ENCODE results near the gene TM9SF3. TPM values are rescaled to one million over a fixed set of nuclear protein-coding genes. Genes with fewer than 3 reads are reported as not detected.

The TM9SF3 gene
- polyA plus RNA-seq, 4 donors, result 189 to 247 (median 241) TPM

DNA sequence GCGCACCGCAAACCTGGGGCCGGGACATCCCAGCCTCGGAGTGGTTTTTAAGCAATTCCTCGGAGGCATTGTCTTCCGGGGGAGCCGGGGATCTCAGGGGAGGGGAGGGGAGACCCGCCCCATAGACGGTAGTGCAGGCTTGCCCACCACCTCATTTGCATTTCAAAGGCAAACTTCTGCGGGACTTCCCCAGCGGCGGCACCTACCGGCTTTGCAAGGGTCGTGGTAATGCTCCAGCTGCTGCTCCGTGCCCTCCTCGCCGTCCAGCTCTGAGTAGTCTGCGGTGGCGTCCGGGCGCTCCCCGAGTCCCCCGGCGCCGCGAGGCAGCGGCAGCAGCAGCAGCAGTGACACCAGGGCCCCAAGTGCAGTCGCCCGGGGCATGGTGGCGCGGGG, 73.5 kb downstream of the TM9SF3 start:
- no peak for DNase-seq (ENCODE audit: low read depth in 4 of 4, low spot score in 3 of 4)

DNA sequence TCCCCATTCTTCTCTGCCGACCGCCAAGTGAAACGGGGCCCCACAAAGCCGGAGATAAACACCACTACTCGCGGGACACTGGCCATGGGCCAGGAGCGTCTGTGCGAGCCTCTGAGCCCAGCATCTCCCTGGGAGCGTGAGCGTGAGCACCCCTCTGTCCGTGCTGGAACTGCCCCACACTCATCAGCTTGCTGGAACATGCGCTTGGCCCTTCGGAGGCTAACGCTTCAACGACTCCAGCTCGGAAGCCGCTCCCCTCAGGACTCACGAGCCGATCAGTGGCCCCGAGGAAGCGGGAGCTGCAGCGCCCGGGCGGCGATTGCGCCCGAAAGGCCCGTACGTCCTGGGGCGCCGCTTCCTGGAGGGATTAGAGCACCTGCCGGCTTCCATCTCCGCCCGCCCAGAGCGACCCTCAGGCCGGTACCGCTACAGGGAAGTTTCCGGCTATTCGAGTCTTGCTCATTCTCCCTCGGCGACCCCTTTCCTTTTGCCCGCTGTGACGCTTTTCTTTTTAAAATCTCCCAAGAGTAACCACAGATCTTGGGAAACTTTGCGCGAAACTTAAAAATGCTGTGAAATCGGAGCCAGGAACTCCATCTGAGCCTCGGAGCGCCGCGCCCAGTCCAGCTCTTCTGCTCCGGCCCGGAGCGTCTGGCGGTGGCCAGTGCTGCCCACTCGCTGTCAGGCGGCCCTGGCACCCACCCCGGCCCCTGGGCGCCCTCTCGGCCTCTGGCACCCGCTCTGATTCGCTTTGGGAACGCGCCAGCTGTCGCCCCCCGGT, 74.1 kb downstream of the TM9SF3 start:
- peak in 1 of 4 donors; percentile 21 for DNase-seq (ENCODE audit: low read depth in 4 of 4, low spot score in 3 of 4)

DNA sequence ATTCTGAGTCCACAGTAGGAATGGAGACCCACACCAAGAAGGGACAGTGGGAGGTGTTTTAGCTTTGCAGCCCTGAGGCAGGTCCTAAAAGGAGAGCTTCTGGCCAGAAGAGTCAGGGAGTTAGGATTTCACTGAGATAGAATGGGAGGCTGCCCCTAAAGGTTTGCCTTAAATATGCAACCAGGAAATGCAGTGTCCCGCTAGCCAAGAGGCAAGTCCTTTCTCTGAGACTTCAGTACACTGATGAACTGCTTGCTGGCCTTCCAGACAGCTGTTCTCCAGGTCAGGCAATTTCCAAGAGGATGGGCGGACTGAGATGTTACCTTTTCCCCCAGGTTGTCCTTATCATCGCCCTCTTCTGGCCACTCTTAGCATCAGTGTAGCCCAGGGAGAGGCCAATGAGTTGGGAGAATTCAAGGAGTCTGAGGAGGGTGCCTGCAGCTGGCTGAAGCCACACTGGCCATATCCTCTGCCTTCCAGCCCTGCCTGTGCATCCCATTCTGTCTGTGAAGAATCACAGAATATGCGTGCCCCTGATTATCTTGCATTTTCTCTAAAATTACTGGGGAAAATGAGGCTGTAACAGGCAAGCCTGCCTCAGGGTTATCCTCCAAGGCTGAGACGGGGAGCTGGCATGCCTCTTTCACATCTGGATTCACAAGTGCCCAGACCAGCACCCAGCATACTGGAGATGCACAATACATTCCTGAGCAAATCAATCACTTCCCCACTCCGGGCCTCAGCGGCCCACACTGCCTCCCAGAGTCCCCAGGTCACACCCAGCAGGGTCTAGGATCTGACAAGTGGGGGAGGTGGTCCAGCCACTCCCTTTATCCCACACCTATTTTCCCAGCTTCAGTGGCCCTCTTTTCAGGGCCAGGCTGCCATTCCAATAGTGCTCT, 75.5 kb downstream of the TM9SF3 start:
- DNase-seq (ENCODE audit: low read depth in 4 of 4, low spot score in 3 of 4), result peak in 1 of 4 donors; percentile 13

DNA sequence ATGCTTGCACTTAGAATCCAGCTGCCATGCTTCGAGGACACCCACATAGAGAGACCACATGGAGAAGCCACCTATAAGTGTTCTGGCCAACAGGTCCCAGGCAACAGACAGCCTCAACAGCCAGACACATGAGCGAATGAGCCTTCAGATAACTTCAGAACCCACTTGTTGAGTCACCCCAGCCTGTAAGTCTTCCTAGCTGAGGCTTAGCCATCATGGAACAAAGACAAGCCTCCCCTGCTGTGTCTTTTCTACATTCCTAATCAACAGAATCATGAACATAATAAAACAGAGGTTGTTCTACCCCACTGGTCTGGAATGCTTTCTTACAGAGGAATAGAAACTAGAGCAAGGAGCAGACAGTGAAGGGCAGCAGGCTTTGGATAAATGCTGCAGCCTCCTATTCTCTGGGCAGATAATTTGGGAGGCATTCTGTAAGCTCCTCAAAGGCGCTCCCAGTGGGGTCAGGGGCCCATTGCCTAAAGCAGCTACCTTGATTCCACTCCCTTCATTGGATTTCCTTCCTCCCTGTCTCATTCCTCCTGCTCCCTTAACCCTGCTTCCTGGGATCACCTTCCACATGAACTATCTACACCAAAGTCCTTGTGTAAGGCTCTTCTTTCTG, 77.7 kb downstream of the TM9SF3 start:
- DNase-seq (ENCODE audit: low read depth in 4 of 4, low spot score in 3 of 4), result no peak

DNA sequence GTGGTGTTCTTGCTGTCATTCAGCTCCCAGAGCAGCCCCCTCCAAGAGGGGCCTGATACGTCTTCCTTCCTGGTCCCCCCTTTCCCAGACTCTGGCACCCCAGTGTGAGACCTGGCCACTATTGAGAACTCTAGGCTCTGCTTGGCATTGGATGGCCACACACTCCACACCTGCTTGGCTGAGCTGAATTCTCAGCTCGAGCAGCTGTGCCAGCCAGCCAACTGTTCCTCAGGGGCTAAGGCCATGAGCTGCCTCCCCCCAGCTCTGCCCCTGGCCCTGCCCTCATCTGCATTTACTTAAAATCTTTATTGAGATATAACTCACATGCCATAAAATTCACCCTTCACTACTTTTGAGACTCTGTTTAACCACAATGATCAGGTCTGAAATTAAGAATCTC, 79.8 kb downstream of the TM9SF3 start:
- no peak for DNase-seq (ENCODE audit: low read depth in 4 of 4, low spot score in 3 of 4)

DNA sequence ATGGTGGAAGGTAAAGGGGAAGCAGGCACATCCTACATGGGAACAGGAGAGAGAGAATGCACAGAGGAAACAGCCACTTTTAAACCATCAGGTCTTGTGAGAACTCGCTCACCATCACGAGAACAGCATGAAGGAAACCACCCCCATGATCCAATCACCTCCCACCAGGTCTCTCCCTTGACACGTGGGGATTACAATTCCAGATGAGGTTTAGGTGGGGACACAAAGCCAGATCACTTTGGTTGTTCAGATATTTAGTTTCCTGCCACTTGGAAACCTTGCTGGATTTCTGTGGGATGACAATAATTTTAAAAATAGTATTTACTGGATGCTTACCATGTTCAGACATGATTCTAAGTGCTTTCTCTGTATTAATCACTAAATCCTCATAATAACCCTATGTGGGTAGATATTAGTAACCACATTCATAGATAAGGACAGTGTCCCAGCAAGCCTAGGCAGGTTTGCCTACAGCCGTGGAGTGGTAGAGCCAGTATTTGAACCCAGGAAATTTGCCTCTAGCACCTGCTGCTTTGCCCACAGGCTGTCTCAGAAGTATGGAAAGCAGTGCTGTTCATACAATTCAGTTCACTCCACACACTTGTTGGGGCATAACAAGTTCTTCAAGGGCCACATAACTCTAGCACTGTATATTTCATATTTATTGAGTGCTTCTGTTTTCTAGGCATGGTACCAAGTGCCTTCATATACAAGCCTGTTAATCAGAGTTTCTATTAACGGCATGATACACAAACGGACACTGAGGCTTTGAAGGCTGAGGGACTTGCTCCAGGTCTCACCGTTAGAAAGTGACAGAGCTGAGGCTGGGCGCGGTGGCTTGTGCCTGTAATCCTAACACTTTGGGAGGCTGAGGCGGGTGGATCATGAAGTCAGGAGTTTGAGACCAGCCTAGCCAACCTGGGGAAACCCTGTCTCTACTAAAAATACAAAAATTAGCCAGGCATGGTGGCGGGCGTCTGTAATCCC, 81.4 kb downstream of the TM9SF3 start:
- no peak for DNase-seq (ENCODE audit: low read depth in 4 of 4, low spot score in 3 of 4)

DNA sequence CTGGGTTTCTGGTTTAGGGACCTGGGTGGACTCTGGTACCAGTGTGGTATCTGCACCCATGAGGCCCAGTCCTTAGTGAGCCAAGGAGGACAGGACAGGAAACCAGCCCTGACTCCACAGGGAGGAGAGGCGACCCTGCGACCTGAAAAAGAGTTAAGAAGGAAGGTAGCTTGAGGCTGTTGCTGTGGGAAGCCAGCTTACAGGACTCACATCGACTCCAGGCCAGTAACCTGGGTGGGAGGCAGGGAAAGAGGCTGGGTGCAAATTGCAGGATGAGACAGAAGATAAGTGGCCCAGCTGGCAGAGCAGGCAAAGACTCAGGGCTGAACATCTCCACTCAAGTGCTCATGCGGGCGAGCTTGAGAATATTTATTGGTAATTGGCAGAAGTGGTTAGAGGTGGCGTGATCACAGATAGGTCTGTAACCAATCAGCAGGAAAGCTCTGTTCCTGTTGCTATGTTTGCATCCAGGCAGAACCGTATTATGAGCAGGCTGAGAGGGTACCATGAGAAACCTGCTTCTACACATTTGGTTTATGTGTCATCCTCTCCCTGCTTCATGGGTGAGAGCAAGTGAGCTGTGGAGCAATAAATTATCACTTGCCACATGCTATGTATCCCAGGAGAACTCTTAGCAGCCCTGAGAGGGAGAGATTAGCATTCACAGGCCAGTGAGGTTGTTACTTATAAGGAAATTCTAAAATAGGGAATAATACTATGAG, 84.1 kb downstream of the TM9SF3 start:
- DNase-seq (ENCODE audit: low read depth in 4 of 4, low spot score in 3 of 4), result no peak

DNA sequence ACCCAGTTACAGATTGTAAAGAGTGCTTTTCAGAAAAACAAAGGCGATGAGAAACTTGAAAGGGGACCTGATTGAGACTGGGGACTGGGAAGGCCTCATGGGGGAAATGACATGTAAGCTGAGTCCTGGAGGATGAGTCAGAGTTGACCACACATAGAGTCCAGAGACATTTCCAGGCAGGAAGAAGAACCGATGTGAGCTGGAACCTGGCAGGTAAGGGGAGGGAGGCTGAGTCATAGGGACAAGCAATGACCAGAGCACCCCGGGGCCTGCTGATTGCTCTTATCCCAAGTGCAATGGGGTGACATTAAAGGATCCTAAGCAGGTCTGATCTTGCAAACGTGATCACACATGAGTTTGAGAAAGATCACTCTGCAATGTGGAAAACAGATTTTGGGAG, 84.8 kb downstream of the TM9SF3 start:
- DNase-seq (ENCODE audit: low read depth in 4 of 4, low spot score in 3 of 4), result no peak

DNA sequence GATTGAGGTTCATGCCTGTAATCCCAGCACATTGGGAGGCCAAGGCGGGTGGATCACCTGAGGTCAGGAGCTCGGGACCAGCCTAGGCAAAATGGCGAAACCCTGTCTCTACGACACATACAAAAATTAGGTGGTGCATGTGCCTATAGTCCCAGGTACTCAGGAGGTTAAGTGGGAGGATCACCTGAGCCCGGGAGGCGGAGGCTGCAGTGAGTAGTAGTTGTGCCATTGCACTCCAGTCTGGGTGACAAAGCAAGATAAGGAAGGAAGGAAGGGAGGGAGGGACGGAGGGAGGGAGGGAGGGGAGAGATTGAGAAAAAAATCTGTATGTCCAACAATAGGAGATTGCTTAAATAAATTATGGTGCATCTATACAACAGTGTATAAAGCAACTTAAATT, 86.3 kb downstream of the TM9SF3 start:
- no peak for DNase-seq (ENCODE audit: low read depth in 4 of 4, low spot score in 3 of 4)

DNA sequence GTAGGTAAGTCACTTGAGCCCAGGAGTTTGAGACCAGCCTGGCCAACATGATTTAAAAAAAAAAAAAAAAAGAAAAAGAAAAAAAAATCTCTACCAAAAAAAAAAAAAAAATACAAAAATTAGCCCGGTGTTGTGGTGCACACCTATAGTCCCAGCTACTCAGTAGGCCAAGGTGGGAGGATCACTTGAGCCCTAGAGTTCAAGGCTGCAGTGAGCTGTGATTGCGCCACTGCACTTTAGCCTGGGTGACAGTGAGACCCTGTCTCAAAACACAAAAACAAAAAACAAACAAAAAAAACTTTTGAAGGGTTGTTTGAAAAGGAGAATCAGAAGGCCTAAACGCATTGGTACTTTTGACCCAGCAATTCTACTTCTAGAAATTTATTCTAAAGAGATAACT, 86.8 kb downstream of the TM9SF3 start:
- no peak for DNase-seq (ENCODE audit: low read depth in 4 of 4, low spot score in 3 of 4)

DNA sequence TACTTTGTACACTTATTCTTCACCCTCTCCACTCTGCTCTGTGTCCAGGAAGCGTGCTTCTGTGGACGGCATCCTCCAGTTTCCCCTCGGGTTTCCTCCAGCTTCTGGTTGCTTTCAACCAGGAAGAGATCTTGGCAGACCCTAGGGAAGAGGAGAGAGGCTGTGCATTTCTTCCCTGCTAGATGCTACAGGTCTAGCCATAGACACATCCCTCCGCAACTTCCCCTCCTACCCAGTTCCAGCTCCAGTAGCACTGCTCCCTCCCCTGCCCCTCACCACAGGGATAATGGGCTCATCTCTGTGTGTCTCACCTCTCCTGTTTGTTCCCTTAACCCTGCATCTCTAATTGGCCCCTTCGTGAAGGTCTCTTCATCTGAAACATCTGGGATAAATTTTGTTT, 89.4 kb downstream of the TM9SF3 start:
- no peak for DNase-seq (ENCODE audit: low read depth in 4 of 4, low spot score in 3 of 4)

DNA sequence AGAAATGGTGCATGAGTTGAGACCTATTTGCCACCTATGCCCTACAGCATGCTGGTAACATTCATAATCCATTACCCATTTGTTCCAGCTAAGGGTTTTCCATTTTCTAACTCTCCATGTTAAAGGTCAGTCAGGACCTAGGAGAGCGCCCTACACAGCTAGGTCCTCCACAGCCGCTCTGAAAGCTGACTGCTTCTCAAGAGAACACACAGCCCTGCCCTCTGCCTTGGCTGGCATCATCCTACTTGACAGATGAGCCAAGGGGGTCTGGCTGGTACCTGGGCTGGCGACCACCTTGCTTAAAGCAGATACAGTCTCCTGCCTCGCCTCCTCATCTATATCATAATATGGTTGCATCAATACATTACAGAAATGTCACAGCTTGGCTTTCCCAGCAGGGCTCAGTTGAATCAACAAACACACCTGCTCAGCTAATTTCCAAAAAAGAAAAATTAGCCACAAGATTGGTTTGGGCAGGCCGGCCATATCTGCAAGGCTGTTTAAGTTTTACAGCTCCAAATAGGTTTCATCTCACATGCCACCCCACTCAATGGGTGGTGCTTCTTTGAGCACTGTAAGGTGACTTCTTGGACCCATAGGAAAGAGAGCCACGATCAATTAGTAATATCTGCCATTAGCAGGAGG, 90.4 kb downstream of the TM9SF3 start:
- peak in 2 of 4 donors; percentile 23 to 35 for DNase-seq (ENCODE audit: low read depth in 4 of 4, low spot score in 3 of 4)

DNA sequence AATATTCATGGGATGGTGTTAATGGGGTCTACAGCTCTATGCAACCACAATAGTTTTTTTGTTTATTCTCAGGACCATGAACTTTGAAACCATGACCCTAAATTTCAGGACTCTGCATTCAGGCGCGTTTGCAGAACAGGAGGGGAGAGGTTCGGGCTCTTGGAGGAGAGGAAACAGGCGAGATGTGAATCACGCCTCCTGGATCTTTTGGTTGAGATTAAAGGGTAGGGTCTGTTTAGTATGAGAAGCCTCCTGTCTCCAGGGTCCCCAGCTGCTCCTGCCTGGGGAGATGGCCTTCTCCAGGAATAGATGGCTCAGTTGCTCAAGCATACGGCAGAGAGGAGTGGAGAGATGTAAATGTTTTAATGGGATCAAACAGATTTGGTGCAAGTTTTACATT, 91.3 kb downstream of the TM9SF3 start:
- no peak for DNase-seq (ENCODE audit: low read depth in 4 of 4, low spot score in 3 of 4)

DNA sequence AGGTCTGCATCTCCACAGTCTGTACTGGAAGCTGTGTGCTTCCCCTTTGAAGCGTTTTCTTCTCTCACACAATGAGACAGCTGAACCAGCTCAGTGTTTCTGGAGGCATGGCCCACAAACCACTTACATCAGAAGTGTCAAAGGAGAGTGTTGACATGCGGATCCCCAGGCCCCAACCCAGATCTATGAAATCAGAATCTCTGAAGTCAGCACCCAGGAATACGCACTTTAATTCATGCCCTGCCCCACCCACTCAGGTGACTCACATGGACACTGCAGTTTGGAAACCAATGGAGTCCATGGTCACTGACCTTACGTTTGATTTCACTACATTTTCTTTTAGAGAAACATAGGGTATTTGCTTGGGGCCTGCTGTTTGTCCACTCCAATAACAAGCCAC, 92.1 kb downstream of the TM9SF3 start:
- DNase-seq (ENCODE audit: low read depth in 4 of 4, low spot score in 3 of 4), result no peak

DNA sequence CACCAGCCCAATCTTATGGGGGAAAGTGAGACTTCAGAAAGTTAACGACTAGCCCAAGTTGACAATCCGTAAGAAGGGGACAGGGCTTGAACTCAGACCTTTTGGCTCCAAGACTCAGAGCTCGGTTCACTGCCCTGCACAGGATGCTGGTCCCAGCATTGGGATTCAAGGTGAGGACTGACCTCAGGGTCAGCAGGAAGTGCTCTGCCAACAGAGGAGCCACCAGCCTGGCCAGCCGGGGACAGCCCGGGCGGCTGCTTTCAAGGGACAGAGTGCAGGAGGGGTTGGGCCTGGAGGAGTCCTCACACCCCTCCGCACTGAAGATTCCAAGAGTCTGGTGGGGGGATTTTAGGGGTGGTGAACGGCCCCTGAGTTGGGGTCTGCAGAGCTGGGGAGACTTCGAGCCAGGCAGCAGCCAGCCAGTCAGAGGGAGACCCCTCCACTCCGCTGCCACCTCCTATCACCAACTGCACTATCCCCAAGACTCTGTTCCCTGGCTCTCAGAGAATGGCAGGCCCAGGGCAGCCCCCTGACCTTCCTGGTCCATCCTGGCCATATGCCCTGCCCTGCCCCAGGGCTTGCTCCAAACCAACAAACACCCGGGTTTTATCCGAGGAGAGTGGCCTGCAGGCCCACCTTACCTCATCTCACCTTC, 92.8 kb downstream of the TM9SF3 start:
- DNase-seq (ENCODE audit: low read depth in 4 of 4, low spot score in 3 of 4), result no peak

DNA sequence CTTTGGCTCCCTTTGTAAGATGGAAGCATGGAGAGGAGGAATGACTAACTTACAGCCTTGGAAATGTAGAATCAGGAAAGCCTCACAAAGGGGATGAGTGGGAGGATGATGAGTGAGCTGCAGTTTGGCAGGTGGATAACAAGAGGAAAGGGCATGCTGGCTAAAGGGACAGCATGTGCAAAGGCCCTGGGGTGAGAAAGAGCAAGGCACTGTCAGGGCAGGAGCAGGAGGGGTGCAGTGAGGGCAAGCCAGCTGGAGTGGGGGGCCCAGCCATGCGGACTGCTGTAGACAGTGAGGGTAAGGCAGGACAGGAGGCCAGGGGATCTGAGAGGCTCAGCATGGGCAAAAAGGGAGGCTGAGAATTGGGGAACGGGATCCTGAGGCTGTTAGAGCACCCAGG, 93.6 kb downstream of the TM9SF3 start:
- no peak for DNase-seq (ENCODE audit: low read depth in 4 of 4, low spot score in 3 of 4)

DNA sequence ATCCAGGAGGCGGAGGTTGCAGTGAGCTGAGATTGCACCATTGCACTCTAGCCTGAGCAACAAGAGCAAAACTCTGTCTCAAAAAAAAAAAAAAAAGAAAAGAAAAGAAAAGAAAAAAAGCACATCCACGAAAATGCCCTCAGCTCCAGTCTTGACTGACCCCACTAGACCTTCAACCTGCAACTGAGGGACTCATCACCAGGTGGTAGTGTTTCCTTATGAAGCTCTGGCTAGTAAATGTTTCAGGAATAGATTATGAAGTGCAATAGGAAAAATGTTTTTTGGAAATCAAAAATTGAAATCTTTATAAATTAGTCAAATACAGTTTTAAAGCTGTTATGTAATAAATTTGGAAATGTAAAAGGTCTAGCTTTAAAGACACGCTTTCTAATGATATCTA, 95.5 kb downstream of the TM9SF3 start:
- no peak for DNase-seq (ENCODE audit: low read depth in 4 of 4, low spot score in 3 of 4)

DNA sequence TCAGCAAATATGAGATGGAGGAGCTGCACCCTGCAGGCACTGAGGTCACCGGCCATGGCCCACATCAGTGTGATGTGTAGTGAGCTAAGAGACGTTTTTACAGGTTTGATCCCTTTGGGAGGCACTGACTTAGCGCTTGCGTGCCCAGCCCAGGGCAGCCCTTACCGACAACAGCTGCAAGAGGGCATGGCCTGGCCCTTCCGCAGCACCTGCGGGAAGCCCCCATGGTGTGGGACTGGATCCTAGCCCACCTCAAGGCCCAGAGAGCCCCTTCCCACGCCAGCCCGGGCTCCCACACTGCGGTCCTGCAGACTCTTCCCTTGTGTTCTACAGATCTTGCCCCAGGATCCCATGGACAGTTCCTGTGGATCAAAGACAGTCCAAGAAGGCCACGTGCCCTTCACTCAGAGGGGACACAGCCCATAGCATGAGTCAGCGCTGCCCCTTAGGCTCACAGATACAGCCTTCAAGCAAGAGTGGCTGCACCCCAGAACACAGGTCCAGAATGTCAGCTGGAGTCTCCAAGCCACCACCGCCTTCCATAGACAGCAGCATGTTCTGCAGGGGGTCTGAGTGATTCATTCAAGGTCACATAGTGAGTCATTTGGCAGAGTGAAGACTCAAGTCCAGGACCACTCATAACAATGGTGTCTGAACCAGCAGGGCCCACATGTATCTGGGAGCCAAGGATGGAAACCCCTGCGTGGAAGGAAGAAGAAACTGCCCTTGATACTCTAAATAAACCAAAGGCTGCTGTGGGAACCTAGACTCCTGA, 98.5 kb downstream of the TM9SF3 start:
- no peak for DNase-seq (ENCODE audit: low read depth in 4 of 4, low spot score in 3 of 4)

Data from right renal pelvis (tissue), 4 donors.